IMR-90 (cell line): Measurements from ENCODE around the gene PRAC1. TPM values are rescaled to one million over a fixed set of nuclear protein-coding genes. Genes with fewer than 3 reads are reported as not detected.

Experiments
- ATAC-seq: fragments of 200-7000 bp; cut with Tn5 transposase; 2 replicates; pipeline ENCODE4 v1.9.1; 2020; ENCODE audit warnings: low read depth, mild to moderate bottlenecking, moderate library complexity
- BruUV-seq: library from RNA; stranded (reverse); fragments of 400-500 nt; replicated peaks from 2 replicates; lab custom pipeline; 2021; lab: Mats Ljungman, UMichigan
- CTCF ChIA-PET: fragments of 300-600 bp; formaldehyde crosslinking; extraction: SDS; loops from one replicate; lab custom pipeline; 2021; ENCODE audit warnings: antibody characterized with exemption; lab: Yijun Ruan, JAX
- POLR2A ChIA-PET: fragments of 300-600 bp; sonication (Branson Sonifier 250); formaldehyde crosslinking; loops from one replicate; lab custom pipeline; 2022; ENCODE audit warnings: antibody characterized with exemption; ENCODE audit not compliant: unreplicated experiment; lab: Charles Lee
- DNase-seq: peaks from one replicate; pipeline ENCODE4 v3.0.0; 2013
- H2AFZ ChIP-seq: replicated peaks from 2 replicates; pipeline ENCODE3; 2013; ENCODE audit warnings: low read length, mild to moderate bottlenecking; ENCODE audit not compliant: poor library complexity
- H2AK5ac ChIP-seq: 2 replicates; pipeline ENCODE4 v1.6.1; 2013; ENCODE audit warnings: low read depth, low read length, inconsistent platforms
- H2AK9ac ChIP-seq: replicated peaks from 2 replicates; pipeline ENCODE3; 2013; ENCODE audit warnings: mild to moderate bottlenecking, low read depth, low read length, moderate library complexity; ENCODE audit not compliant: poor library complexity
- H2BK120ac ChIP-seq: 2 replicates; pipeline ENCODE4 v1.6.1; 2013; ENCODE audit warnings: low read depth, low read length, inconsistent platforms
- H2BK15ac ChIP-seq: 3 replicates; pipeline ENCODE4 v1.6.1; 2013; ENCODE audit warnings: low read depth, low read length, inconsistent platforms
- H2BK20ac ChIP-seq: 2 replicates; pipeline ENCODE4 v1.6.1; 2013; ENCODE audit warnings: low read depth, mild to moderate bottlenecking, inconsistent platforms, low read length, moderate library complexity
- H2BK5ac ChIP-seq: 2 replicates; pipeline ENCODE4 v1.6.1; 2013; ENCODE audit warnings: mild to moderate bottlenecking, low read depth, low read length, inconsistent platforms; ENCODE audit not compliant: poor library complexity, severe bottlenecking
- H3K14ac ChIP-seq: replicated peaks from 2 replicates; pipeline ENCODE4 v1.6.1; 2013; ENCODE audit warnings: low read depth, low read length, inconsistent platforms
- H3K18ac ChIP-seq: 2 replicates; pipeline ENCODE4 v1.6.1; 2013; ENCODE audit warnings: low read depth, low read length, control low read depth
- H3K23ac ChIP-seq: 2 replicates; pipeline ENCODE4 v1.6.1; 2013; ENCODE audit warnings: low read depth, low read length, inconsistent platforms
- H3K27ac ChIP-seq: 2 replicates; pipeline ENCODE4 v1.5.1; 2013; ENCODE audit warnings: mild to moderate bottlenecking, control low read depth, low read length; ENCODE audit not compliant: insufficient read depth
- H3K27me3 ChIP-seq: 2 replicates; pipeline ENCODE4 v1.6.1; 2013; ENCODE audit warnings: low read length; ENCODE audit not compliant: control insufficient read depth, insufficient read depth
- H3K36me3 ChIP-seq: 2 replicates; pipeline ENCODE4 v1.6.1; 2013; ENCODE audit warnings: low read length, mixed read lengths; ENCODE audit not compliant: control insufficient read depth, insufficient read depth
- H3K4ac ChIP-seq: 2 replicates; pipeline ENCODE4 v1.6.1; 2013; ENCODE audit warnings: low read depth, low read length, inconsistent platforms
- H3K4me1 ChIP-seq: 2 replicates; pipeline ENCODE4 v1.6.1; 2013; ENCODE audit warnings: low read length, mixed read lengths; ENCODE audit not compliant: control insufficient read depth, insufficient read depth
- H3K4me2 ChIP-seq: 2 replicates; pipeline ENCODE4 v1.6.1; 2013; ENCODE audit warnings: low read depth, mild to moderate bottlenecking, control low read depth, low read length, moderate library complexity
- H3K4me3 ChIP-seq: 2 replicates; pipeline ENCODE4 v1.5.1; 2013; ENCODE audit warnings: low read depth, mild to moderate bottlenecking, control low read depth, low read length, moderate library complexity; ENCODE audit not compliant: insufficient read depth
- H3K56ac ChIP-seq: 2 replicates; pipeline ENCODE4 v1.6.1; 2013; ENCODE audit warnings: low read length, inconsistent platforms; ENCODE audit not compliant: insufficient read depth; ENCODE audit errors: extremely low read depth
- H3K79me1 ChIP-seq, 2 experiments: 2 replicates each; pipeline ENCODE4 v1.6.1; 2013; ENCODE audit warnings: low read length in 2 of 2, inconsistent platforms in 1 of 2, low read depth in 1 of 2
- H3K9ac ChIP-seq: 2 replicates; pipeline ENCODE4 v1.6.1; 2013; ENCODE audit warnings: low read depth, low read length, control low read depth
- H3K9me1 ChIP-seq: 2 replicates; pipeline ENCODE4 v1.6.1; 2013; ENCODE audit warnings: low read length, inconsistent platforms; ENCODE audit not compliant: insufficient read depth
- H3K9me3 ChIP-seq: 2 replicates; pipeline ENCODE4 v1.6.1; 2013; ENCODE audit warnings: low read length; ENCODE audit not compliant: control insufficient read depth, insufficient read depth
- H4K20me1 ChIP-seq: 2 replicates; pipeline ENCODE4 v1.6.1; 2013; ENCODE audit warnings: low read length, inconsistent platforms; ENCODE audit not compliant: insufficient read depth
- H4K5ac ChIP-seq: 2 replicates; pipeline ENCODE4 v1.6.1; 2013; ENCODE audit warnings: mild to moderate bottlenecking, low read depth, low read length, control low read depth
- H4K8ac ChIP-seq, 2 experiments: 2 replicates each; pipeline ENCODE4 v1.6.1; 2013; ENCODE audit warnings: low read depth in 2 of 2, low read length in 2 of 2, control low read depth in 1 of 2, inconsistent platforms in 1 of 2
- H4K91ac ChIP-seq: 2 replicates; pipeline ENCODE4 v1.6.1; 2013; ENCODE audit warnings: low read depth, low read length, inconsistent platforms; ENCODE audit not compliant: insufficient read depth
- BHLHE40 ChIP-seq: fragments of 150-350 bp; IDR thresholded peaks from 2 replicates; pipeline ENCODE4 v1.6.1; 2016; ENCODE audit warnings: mild to moderate bottlenecking, low read depth, low read length
- CEBPB ChIP-seq: IDR thresholded peaks from 2 replicates; pipeline ENCODE4 v1.6.1; 2012; ENCODE audit warnings: low read depth, low read length, improper control_type of control experiment
- CHD1 ChIP-seq: IDR thresholded peaks from 2 replicates; pipeline ENCODE4 v1.6.1; 2012; ENCODE audit warnings: low read depth, low read length, improper control_type of control experiment
- CTCF ChIP-seq: conservative IDR thresholded peaks from 2 replicates; pipeline ENCODE4 v1.5.1; 2012; ENCODE audit warnings: mild to moderate bottlenecking, low read depth, low read length, improper control_type of control experiment
- FOS ChIP-seq: fragments of 150-350 bp; IDR thresholded peaks from 2 replicates; pipeline ENCODE4 v1.6.1; 2016; ENCODE audit warnings: low read depth, low read length
- MAFK ChIP-seq: IDR thresholded peaks from 2 replicates; pipeline ENCODE4 v1.6.1; 2012; ENCODE audit warnings: low read depth, low read length, improper control_type of control experiment
- MAZ ChIP-seq: IDR thresholded peaks from 2 replicates; pipeline ENCODE4 v1.6.1; 2012; ENCODE audit warnings: low read depth, mild to moderate bottlenecking, low read length, improper control_type of control experiment, moderate library complexity, borderline replicate concordance
- MXI1 ChIP-seq: IDR thresholded peaks from 2 replicates; pipeline ENCODE4 v1.6.1; 2012; ENCODE audit warnings: low read depth, mild to moderate bottlenecking, low read length, moderate library complexity, borderline replicate concordance
- NFE2L2 ChIP-seq: fragments of 150-350 bp; IDR thresholded peaks from 2 replicates; pipeline ENCODE4 v1.6.1; 2016; ENCODE audit warnings: low read depth, mild to moderate bottlenecking, low read length
- POLR2A ChIP-seq: IDR thresholded peaks from 2 replicates; pipeline ENCODE4 v1.6.1; 2012; ENCODE audit warnings: mild to moderate bottlenecking, low read depth, low read length
- RAD21 ChIP-seq: IDR thresholded peaks from 2 replicates; pipeline ENCODE4 v1.6.1; 2012; ENCODE audit warnings: low read length, improper control_type of control experiment
- RCOR1 ChIP-seq: IDR thresholded peaks from 2 replicates; pipeline ENCODE4 v1.6.1; 2012; ENCODE audit warnings: mild to moderate bottlenecking, low read length, improper control_type of control experiment; ENCODE audit not compliant: insufficient replicate concordance
- RFX5 ChIP-seq: IDR thresholded peaks from 2 replicates; pipeline ENCODE4 v1.8.0; 2012; ENCODE audit warnings: low read depth, mild to moderate bottlenecking, low read length, moderate library complexity
- SMC3 ChIP-seq: fragments of 150-350 bp; IDR thresholded peaks from 2 replicates; pipeline ENCODE4 v1.6.1; 2016; ENCODE audit warnings: low read depth, mild to moderate bottlenecking, antibody characterized with exemption, low read length, moderate library complexity
- USF2 ChIP-seq: fragments of 150-350 bp; IDR thresholded peaks from 2 replicates; pipeline ENCODE4 v1.6.1; 2017; ENCODE audit warnings: mild to moderate bottlenecking, antibody characterized with exemption, low read length, low read depth
- WGBS, 2 experiments: methylation state at CpG; one replicate each; pipeline versions ENCODE4 v1.1.5 to v1.1.7; 2013; ENCODE audit warnings: missing lambda C conversion rate in 2 of 2; ENCODE audit not compliant: insufficient read length in 1 of 2; ENCODE audit errors: extremely low coverage in 2 of 2; 5-methylcytosine and 5-hydroxymethylcytosine counted together
- dilution Hi-C: fragments of 300-500 bp; cut with HindIII; formaldehyde crosslinking; loops from one replicate; pipeline ENCODE4 v1.14.3; 2018; ENCODE audit warnings: low sequenced_read_pairs; ENCODE audit not compliant: unreplicated experiment
- in situ Hi-C: fragments of 300-500 bp; cut with MboI; formaldehyde crosslinking; loops from 3 replicates; pipeline ENCODE4 v1.14.3; 2019; ENCODE audit warnings: low sequenced_read_pairs, inconsistent platforms, mixed read lengths
- intact Hi-C: fragments of 100-400 bp; cut with micrococcal nuclease; formaldehyde crosslinking; loops from 2 replicates; pipeline ENCODE4 v1.10.0; 2022
- polyA plus RNA-seq, 3 experiments: library from polyadenylated mRNA; depleted of rRNA; stranded (reverse); fragments of >200 nt; gene quantifications; 2 replicates each; pipeline ENCODE4 v1.2.3, GENCODE V29; 2012; ENCODE audit warnings: low replicate concordance in 1 of 3
- total RNA-seq: library from RNA; depleted of rRNA; stranded (reverse); fragments of >200 nt; gene quantifications from 2 replicates; pipeline ENCODE4 v1.2.3, GENCODE V29; 2012
- TF ChIP-seq, protein P1 (sequence below): fragments of 150-350 bp; IDR thresholded peaks from 2 replicates; pipeline ENCODE4 v1.6.1; 2016; ENCODE audit warnings: low read depth, mild to moderate bottlenecking, low read length, moderate library complexity, borderline replicate concordance

The PRAC1 gene
- total and polyA plus RNA-seq, 2 of the 4 experiments (the other 2 are of a cell fraction), result not detected

DNA sequence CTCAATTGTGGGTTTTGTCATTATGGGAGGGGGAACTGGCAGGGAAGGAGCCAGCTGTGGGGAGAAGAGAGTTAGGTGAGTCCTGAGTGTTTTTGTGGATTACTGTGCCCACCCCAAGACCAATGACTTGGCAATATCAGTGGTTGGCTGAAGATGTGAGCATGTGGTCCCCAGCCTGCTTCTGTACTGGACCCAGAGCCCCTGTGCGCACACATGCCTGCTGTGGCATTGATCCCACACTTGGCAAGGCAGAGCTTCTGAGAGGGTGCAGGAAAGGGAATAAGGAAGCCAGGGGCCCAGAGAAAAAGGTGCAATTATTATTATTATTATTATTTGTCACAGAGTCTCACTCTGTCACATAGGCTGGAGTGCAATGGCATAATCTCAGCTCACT, 1.3 kb downstream of the PRAC1 start:
- Histone ChIP-seq H2AK5ac (no peak overlapping the region), H3K4me1 (no peaks in the 10 kb centered on the region), H3K27me3 (peaks cover 88% of the 10 kb centered on the region), H3K4ac (no peak overlapping the region), H3K79me1 (no peaks in the 10 kb centered on the region), H3K36me3 (no peaks in the 10 kb centered on the region), H3K9me1 (no peaks in the 10 kb centered on the region), H2BK120ac (no peak overlapping the region), H2AFZ (no peak overlapping the region), H3K23ac (no peak overlapping the region), H3K9ac (no peak overlapping the region), H4K91ac (no peak overlapping the region), H3K4me2 (no peak overlapping the region), H3K9me3 (peaks cover 18% of the 10 kb centered on the region), H2BK5ac (no peak overlapping the region), H4K20me1 (0 out of 2 replicates have a peak, but pooled peaks cover 11% of the 10 kb centered on the region), H3K14ac (no peak overlapping the region), H4K8ac (no peak overlapping the region), H2BK15ac (no peak overlapping the region), H2BK20ac (no peak overlapping the region), H3K18ac (no peak overlapping the region), H3K56ac (no peak overlapping the region), H3K27ac (no peak overlapping the region), H2AK9ac (no peak overlapping the region), H3K4me3 (no peak overlapping the region), H4K5ac (no peak overlapping the region)
- DNase-seq (no peak), ATAC-seq (no peak)
- no TSS peak for BruUV-seq
- WGBS, 2 experiments, result no CpG with 5 or more reads among the region's 1 CpG
- in situ Hi-C loops, result loop anchor here (10.0 kb wide), 1 partner anchor 314 kb away; no protein-coding TSS in a partner anchor
- dilution Hi-C loops, result no loop called here
- ChIA-PET POLR2A (no interaction called here), CTCF (interaction anchor here (0.6 kb wide), 1 partner anchor 164 kb away, joined by 5 read pairs; no protein-coding TSS in a partner anchor)
- intact Hi-C loops, result loop anchor here (10.0 kb wide), 1 partner anchor 314 kb away; no protein-coding TSS in a partner anchor
- TF ChIP-seq MXI1, result no peak
- TF ChIP-seq POLR2A, result no peak
- TF ChIP-seq, protein P1, sequence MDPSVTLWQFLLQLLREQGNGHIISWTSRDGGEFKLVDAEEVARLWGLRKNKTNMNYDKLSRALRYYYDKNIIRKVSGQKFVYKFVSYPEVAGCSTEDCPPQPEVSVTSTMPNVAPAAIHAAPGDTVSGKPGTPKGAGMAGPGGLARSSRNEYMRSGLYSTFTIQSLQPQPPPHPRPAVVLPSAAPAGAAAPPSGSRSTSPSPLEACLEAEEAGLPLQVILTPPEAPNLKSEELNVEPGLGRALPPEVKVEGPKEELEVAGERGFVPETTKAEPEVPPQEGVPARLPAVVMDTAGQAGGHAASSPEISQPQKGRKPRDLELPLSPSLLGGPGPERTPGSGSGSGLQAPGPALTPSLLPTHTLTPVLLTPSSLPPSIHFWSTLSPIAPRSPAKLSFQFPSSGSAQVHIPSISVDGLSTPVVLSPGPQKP, result no peak
- TF ChIP-seq MAFK, result no peak
- TF ChIP-seq USF2, result no peak
- no peak for TF ChIP-seq BHLHE40
- TF ChIP-seq CTCF, result no peak
- TF ChIP-seq CEBPB, result no peak
- TF ChIP-seq NFE2L2, result no peak
- no peak for TF ChIP-seq RFX5
- TF ChIP-seq FOS, result no peak
- no peak for TF ChIP-seq RCOR1
- no peak for TF ChIP-seq CHD1
- TF ChIP-seq MAZ, result no peak
- TF ChIP-seq SMC3, result no peak
- no peak for TF ChIP-seq RAD21
